Activated naive CD8-positive, alpha-beta T cell treated with anti-CD3 and anti-CD28 coated beads, Interleukin-2, amount 10 ng/mL, durations not matched to agents 7 days and 5 days (primary cell): ENCODE data around the gene SLC27A1. TPM values are rescaled to one million over a fixed set of nuclear protein-coding genes. Genes with fewer than 3 reads are reported as not detected.

Source experiments
- ATAC-seq: fragments of 150-1000 bp; cut with Tn5 transposase; one replicate; pipeline ENCODE4 v1.10.0; 2021; ENCODE audit warnings: low read depth, moderate library complexity
- POLR2A ChIA-PET: fragments of 350-600 bp; sonication (Branson Sonifier 250); formaldehyde crosslinking; loops from one replicate; lab custom pipeline; 2021; ENCODE audit warnings: antibody characterized with exemption; lab: Charles Lee
- DNase-seq: peaks from one replicate; pipeline ENCODE4 v3.0.0; 2021
- H3K27ac Mint-ChIP-seq: one replicate; pipeline ENCODE4 v1.8.0; 2022; ENCODE audit warnings: mild to moderate bottlenecking, mixed read lengths
- H3K27me3 Mint-ChIP-seq: one replicate; pipeline ENCODE4 v1.8.0; 2022; ENCODE audit warnings: mild to moderate bottlenecking, moderate library complexity, mixed read lengths
- H3K36me3 Mint-ChIP-seq: one replicate; pipeline ENCODE4 v1.8.0; 2021; ENCODE audit warnings: mild to moderate bottlenecking, mixed read lengths
- H3K4me1 Mint-ChIP-seq: one replicate; pipeline ENCODE4 v1.8.0; 2021; ENCODE audit warnings: mixed read lengths
- H3K4me3 Mint-ChIP-seq: one replicate; pipeline ENCODE4 v1.8.0; 2022; ENCODE audit warnings: mild to moderate bottlenecking, moderate library complexity, mixed read lengths
- H3K9me3 Mint-ChIP-seq: one replicate; pipeline ENCODE4 v1.8.0; 2021; ENCODE audit warnings: mixed read lengths
- total RNA-seq, 2 experiments: library from RNA; stranded (reverse); gene quantifications; one replicate each; pipeline ENCODE4 v1.2.3, GENCODE V29; 2021

SLC27A1 gene
- total RNA-seq, 2 experiments from 2014 or later, result 8.4 to 9.8 TPM

DNA sequence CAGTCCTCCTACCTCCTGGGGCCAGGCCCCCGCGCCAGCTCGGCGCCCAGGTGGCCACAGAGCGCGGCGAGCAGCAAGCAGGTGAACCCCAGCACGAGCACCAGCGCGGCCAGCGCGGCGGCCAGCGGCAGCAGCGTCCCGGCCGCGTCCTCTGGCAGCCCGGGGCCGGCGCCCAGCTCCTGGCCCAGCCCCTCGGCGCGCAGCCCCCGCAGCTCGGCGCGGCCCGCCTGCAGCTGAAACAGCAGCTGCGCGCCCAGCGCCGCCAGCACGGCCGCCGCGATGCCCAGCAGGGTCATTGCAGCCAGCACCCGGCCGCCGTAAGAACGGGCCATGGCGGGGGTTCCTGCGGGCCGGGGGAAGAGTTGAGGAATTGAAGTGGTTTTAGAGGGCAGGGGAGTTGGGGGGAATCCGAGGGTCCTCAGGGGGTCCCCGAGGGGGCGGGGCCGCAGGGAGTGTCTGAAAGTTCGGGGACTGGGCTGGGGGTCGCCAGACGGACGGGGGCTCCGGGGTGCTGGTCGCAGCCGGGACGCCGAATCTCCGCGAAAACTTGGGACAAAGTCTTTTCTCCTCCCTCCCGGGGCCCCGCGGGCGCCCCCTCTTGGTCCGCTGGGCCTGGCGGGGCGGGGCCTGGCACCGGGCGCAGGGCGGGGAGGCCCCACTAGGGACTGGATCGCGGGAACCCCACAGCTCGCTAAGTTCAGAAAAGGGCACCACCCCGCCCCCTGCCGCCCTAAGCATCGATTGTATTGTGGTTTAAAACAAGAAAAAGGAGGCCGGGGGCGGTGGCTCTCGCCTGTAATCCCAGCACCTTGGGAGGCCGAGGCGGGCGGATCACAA lies 22.0 kb upstream of the SLC27A1 start, which contains the start of gene TMEM221:
Gene TMEM221, minus strand, starts transcription at position 538 of the 837 bp plus-strand sequence. Its CDS starts 206 bp downstream, at position 332.
- Mint-ChIP-seq H3K9me3 (no peaks in the 10 kb centered on the region), H3K27me3 (peaks cover 23% of the 10 kb centered on the region), H3K4me1 (peaks cover 13% of the 10 kb centered on the region), H3K36me3 (no peaks in the 10 kb centered on the region), H3K27ac (no peak within 1 kb of the TSS), H3K4me3 (peak within 1 kb of the TSS; percentile 51)
- DNase-seq (peak; percentile 71), ATAC-seq (peak; percentile 73)
- POLR2A ChIA-PET, result no interaction called here

- DNase-seq, result no peak
- Mint-ChIP-seq H3K4me3 (no peak overlapping the region), H3K27ac (no peak overlapping the region), H3K9me3 (no peaks in the 10 kb centered on the region), H3K36me3 (no peaks in the 10 kb centered on the region), H3K27me3 (peaks cover 39% of the 10 kb centered on the region), H3K4me1 (peaks cover 13% of the 10 kb centered on the region)
- POLR2A ChIA-PET, result no interaction called here
- peak; percentile 27 for ATAC-seq
Measured at GRCh38 chr19:17450264-17451075, 19.9 kb upstream of the SLC27A1 start.

GRCh38 chr19:17451820-17452219 lies 18.5 kb upstream of the SLC27A1 start:
- POLR2A ChIA-PET, result no interaction called here
- Mint-ChIP-seq H3K27ac (no peak overlapping the region), H3K36me3 (no peaks in the 10 kb centered on the region), H3K27me3 (peaks cover 47% of the 10 kb centered on the region), H3K4me3 (no peak overlapping the region), H3K9me3 (no peaks in the 10 kb centered on the region), H3K4me1 (peaks cover 13% of the 10 kb centered on the region)
- ATAC-seq, result no peak
- DNase-seq, result no peak

DNA sequence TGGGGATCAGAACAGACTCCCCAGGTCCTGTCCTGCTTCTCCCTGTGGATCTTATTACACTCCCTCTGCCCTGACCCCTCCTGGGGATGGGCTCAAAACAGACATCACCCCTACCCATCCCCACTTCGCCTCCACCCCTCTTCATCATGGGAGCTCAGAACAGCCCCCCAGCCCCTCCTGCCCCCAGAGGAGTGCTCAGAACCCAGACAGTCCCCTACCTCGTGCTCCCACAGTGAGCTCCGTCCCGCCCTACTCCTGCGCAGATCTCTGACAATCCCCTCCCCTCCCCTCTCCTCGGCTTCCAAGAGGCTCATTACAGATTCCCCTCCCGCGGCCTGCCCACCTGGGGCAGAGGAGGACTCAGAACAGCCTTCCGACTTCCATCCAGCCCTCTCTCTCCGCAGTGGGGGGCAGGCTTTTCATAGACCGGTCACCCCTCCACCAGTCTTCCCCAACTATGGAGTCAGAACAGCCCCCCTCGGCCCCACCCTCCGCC lies 15.7 kb upstream of the SLC27A1 start:
- peaks cover 45% of the 10 kb centered on the region for H3K27me3 Mint-ChIP-seq
- no peaks in the 10 kb centered on the region for H3K9me3 Mint-ChIP-seq
- H3K27ac Mint-ChIP-seq, result no peak overlapping the region
- DNase-seq, result no peak
- no peaks in the 10 kb centered on the region for H3K36me3 Mint-ChIP-seq
- POLR2A ChIA-PET, result no interaction called here
- H3K4me3 Mint-ChIP-seq, result no peak overlapping the region
- no peak for ATAC-seq
- H3K4me1 Mint-ChIP-seq, result peaks cover 11% of the 10 kb centered on the region

GRCh38 chr19:17455308-17456123 lies 14.8 kb upstream of the SLC27A1 start:
- Mint-ChIP-seq H3K4me1 (peaks cover 3% of the 10 kb centered on the region), H3K27ac (no peak overlapping the region), H3K27me3 (peaks cover 37% of the 10 kb centered on the region), H3K4me3 (no peak overlapping the region), H3K36me3 (no peaks in the 10 kb centered on the region), H3K9me3 (no peaks in the 10 kb centered on the region)
- ATAC-seq, result no peak
- no peak for DNase-seq
- POLR2A ChIA-PET, result no interaction called here

- Mint-ChIP-seq H3K27ac (no peak overlapping the region), H3K4me3 (no peak overlapping the region), H3K9me3 (no peaks in the 10 kb centered on the region), H3K27me3 (peaks cover 37% of the 10 kb centered on the region), H3K4me1 (no peaks in the 10 kb centered on the region), H3K36me3 (no peaks in the 10 kb centered on the region)
- ATAC-seq (no peak), DNase-seq (no peak)
- POLR2A ChIA-PET, result no interaction called here
Measured at GRCh38 chr19:17456127-17456526, 14.2 kb upstream of the SLC27A1 start.

DNA sequence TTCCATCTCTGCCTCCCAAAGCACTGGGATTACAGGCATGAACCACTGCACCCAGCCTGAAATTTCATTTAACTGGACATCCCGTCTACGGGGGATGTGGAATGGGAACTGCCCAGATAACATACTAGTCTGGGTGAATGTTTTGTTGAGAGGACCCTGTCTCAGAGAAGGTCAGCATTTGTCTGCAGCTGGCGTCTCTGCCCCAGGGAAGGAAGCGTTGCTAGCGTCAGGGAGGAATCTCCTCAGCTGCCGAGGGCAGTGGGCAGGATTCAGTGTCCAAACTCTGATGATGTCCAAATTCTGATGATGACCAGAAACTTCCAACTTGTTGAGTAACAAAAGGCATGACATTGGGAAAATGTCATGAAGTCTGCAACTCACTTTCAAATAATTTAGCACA lies 12.7 kb upstream of the SLC27A1 start:
- H3K27me3 Mint-ChIP-seq, result peaks cover 37% of the 10 kb centered on the region
- POLR2A ChIA-PET, result no interaction called here
- H3K4me1 Mint-ChIP-seq, result no peaks in the 10 kb centered on the region
- no peaks in the 10 kb centered on the region for H3K36me3 Mint-ChIP-seq
- H3K4me3 Mint-ChIP-seq, result no peak overlapping the region
- H3K27ac Mint-ChIP-seq, result no peak overlapping the region
- no peaks in the 10 kb centered on the region for H3K9me3 Mint-ChIP-seq
- DNase-seq, result no peak
- ATAC-seq, result no peak

DNA sequence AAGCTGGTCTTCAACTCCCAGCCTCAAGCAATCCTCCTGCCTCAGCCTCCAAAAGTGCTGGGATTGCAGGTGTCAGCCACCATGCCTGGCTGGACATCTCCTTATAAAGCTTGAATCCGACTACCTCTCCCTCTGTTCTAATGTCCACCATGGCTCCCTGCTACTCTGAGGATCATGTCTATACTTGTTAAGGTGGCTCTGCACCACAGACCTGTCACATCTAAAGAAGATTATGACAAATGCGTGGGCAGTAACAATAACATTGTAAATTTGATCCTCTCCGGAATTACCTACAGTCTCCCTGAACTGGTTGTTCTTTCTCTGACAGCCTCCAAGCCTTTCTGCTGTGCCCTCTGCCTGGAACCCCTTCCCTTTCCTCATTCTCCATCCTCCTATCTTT lies 11.4 kb upstream of the SLC27A1 start:
- Mint-ChIP-seq H3K27ac (no peak overlapping the region), H3K4me1 (no peaks in the 10 kb centered on the region), H3K36me3 (no peaks in the 10 kb centered on the region), H3K4me3 (no peak overlapping the region), H3K9me3 (no peaks in the 10 kb centered on the region), H3K27me3 (peaks cover 30% of the 10 kb centered on the region)
- no peak for DNase-seq
- POLR2A ChIA-PET, result no interaction called here
- no peak for ATAC-seq

GRCh38 chr19:17460372-17461230 lies 9.7 kb upstream of the SLC27A1 start, which contains the start of gene NXNL1:
NXNL1 (minus strand) TSS chr19:17460926; CDS start chr19:17460869, 57 bp downstream.
- Mint-ChIP-seq H3K4me3 (no peak within 1 kb of the TSS), H3K27ac (no peak within 1 kb of the TSS), H3K36me3 (no peaks in the 10 kb centered on the region), H3K27me3 (peaks cover 19% of the 10 kb centered on the region), H3K9me3 (no peaks in the 10 kb centered on the region), H3K4me1 (no peaks in the 10 kb centered on the region)
- no peak for ATAC-seq
- POLR2A ChIA-PET, result no interaction called here
- DNase-seq, result no peak

GRCh38 chr19:17466487-17466850 lies 3.9 kb upstream of the SLC27A1 start:
- Mint-ChIP-seq H3K27me3 (peaks cover 15% of the 10 kb centered on the region), H3K4me1 (peaks cover 14% of the 10 kb centered on the region), H3K27ac (no peak overlapping the region), H3K4me3 (no peak overlapping the region), H3K9me3 (no peaks in the 10 kb centered on the region), H3K36me3 (no peaks in the 10 kb centered on the region)
- no peak for DNase-seq
- ATAC-seq, result no peak
- POLR2A ChIA-PET, result no interaction called here

DNA sequence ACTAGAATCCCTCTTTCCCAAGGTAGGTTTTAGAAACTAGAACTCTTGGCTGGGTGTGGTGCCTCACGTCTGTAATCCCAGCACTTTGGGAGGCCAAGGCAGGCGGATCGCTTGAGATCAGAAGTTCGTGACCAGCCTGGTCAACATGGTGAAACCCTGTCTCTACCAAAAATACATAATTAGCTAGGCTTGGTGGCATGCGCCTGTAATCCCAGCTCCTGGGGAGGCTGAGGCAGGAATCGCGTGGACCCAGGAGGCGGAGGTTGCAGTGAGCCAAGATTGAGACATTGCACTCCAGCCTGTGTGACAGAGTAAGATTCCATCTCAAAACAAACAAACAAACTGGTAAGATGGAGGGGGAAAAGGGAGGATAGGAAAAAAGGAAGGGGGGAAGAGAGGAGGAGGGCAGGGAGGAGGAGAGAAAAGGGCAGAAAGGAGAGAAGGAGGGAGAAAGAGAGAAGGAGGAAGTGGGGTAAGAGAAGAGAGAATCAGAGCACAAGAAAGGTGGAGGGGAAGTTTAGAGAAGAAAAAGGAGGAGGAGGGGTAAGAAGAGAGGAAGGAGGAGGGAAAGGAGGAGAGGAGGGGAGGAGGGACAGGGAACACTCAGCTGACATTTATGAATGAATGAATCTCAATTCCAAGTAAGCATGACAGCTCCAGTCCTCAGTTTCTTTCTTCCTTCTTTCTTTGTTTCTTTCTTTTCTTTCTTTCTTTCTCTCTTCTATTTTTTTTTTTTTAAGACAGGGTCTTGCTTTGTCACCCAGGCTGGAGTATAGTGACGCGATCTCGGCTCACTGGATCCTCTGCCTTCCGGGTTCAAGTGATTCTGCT lies 2.6 kb upstream of the SLC27A1 start:
- Mint-ChIP-seq H3K36me3 (no peaks in the 10 kb centered on the region), H3K4me3 (no peak overlapping the region), H3K4me1 (peaks cover 15% of the 10 kb centered on the region), H3K27me3 (peaks cover 15% of the 10 kb centered on the region), H3K27ac (no peak overlapping the region), H3K9me3 (no peaks in the 10 kb centered on the region)
- POLR2A ChIA-PET, result no interaction called here
- DNase-seq (no peak), ATAC-seq (no peak)
